Neural progenitor cell (in vitro differentiated cells): ENCODE measurements around the gene ATP5PB.

Experiments
- EZH2 ChIP-seq: fragments of 200-600 bp; sonication (generic); IDR thresholded peaks from 2 replicates; pipeline ENCODE4 v1.6.1; 2017; ENCODE audit warnings: antibody characterized with exemption, mild to moderate bottlenecking, moderate library complexity
- EZH2phosphoT487 ChIP-seq: fragments of 200-600 bp; sonication (generic); IDR thresholded peaks from 2 replicates; pipeline ENCODE4 v1.6.1; 2017; ENCODE audit warnings: antibody characterized with exemption
- TF ChIP-seq, protein P1 (sequence below): fragments of 200-600 bp; sonication (generic); IDR thresholded peaks from 2 replicates; pipeline ENCODE4 v1.5.1; 2017; ENCODE audit warnings: antibody characterized with exemption, mild to moderate bottlenecking

DNA sequence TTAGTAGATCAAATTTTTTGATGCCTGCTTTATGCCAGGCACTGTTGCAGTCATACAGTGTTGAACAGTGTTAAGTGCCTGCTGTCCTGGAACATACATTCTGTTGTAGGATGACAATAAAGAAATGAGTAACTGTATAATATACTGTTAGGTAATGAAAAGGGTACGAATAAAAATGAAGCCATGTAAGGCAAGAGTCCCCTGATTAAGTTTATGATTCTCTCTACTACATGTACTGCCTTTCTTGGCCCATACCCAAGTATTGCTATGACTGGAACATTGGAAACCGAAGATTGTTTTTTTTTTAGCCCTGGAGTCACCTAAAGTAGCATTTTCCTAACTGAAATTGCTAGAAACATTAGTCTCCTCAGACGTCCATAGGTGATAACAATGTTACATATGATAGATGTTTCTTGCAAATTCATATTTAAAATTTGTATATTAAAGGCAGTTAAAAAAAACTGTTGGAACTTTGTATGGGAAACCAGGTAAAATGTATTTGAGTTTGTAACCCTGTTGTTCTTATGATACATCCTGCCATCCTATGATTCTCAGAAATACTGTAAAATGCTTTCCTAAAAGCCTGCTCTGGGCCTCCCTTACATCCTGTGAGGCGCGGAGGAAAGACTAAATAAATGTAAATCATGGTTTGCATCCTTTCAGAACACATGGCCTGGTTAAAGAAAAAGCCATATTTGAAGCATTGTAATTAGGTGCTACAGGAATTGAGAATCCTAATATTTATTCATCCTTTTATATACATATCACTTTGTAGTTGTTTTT is 5.8 kb downstream of the ATP5PB start:
- TF ChIP-seq, protein P1, sequence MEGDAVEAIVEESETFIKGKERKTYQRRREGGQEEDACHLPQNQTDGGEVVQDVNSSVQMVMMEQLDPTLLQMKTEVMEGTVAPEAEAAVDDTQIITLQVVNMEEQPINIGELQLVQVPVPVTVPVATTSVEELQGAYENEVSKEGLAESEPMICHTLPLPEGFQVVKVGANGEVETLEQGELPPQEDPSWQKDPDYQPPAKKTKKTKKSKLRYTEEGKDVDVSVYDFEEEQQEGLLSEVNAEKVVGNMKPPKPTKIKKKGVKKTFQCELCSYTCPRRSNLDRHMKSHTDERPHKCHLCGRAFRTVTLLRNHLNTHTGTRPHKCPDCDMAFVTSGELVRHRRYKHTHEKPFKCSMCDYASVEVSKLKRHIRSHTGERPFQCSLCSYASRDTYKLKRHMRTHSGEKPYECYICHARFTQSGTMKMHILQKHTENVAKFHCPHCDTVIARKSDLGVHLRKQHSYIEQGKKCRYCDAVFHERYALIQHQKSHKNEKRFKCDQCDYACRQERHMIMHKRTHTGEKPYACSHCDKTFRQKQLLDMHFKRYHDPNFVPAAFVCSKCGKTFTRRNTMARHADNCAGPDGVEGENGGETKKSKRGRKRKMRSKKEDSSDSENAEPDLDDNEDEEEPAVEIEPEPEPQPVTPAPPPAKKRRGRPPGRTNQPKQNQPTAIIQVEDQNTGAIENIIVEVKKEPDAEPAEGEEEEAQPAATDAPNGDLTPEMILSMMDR, result no peak
- TF ChIP-seq EZH2 (no peak), EZH2phosphoT487 (no peak)
